Measurements from ENCODE around the gene TCTA. TPM values are rescaled to one million over a fixed set of nuclear protein-coding genes. Genes with fewer than 3 reads are reported as not detected.

Gene TCTA
- total and polyA plus RNA-seq, 2 of the 8 experiments (the other 6 are each of a cell fraction or from before 2014, with no cell fraction given): 6.2 to 11.0 TPM

DNA sequence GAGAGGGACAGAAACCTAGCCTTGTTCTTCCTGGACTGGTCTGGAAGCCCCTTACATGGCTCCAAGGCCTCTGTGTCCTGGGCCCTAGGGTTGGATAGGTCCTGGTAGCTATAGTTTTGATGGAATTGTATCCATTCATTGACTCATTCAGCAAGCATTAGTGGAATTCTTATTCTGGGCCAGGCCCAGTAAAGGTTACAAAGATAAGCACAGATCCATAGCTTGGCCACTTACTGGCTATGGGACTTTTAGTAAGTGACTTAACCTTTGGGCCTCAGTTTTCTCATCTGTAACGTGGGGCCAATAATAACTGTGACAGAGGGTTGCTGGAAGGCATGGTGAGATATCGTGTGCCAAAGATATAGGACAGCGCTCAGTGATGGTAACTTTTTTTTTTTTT, 44.2 kb downstream of the TCTA start:
- WGBS, 2 experiments (ENCODE audit: extremely low coverage in 1 of 2, insufficient coverage in 1 of 2, insufficient read length in 1 of 2, insufficient replicate concordance in 2 of 2, low coverage in 1 of 2, low lambda C conversion rate in 2 of 2, missing lambda C conversion rate in 1 of 2): 93% methylated on average over 3 of the region's 3 CpGs; no CpG with 5 or more reads in 1 of the 2 experiments
- FAIRE-seq (no peak), DNase-seq (ENCODE audit: low read depth in 1 of 2, low spot score in 2 of 2) (no peak)
- Histone ChIP-seq H2BK12ac (ENCODE audit: low read depth, low read length) (peak overlapping the region; percentile 6; the same call in 1 of the 2 replicates), H3K4me3 (ENCODE audit: extremely low read depth in 1 of 4, insufficient read depth in 2 of 4, low read depth in 3 of 4, low read length in 4 of 4) (no peak overlapping the region), H4K20me1 (replicated peaks in 1 of 2; ENCODE audit: control insufficient read depth in 1 of 2, insufficient read depth in 2 of 2, low read length in 2 of 2) (no peaks in the 10 kb centered on the region), H4K8ac (ENCODE audit: extremely low read depth, insufficient read depth, low read length) (no peak overlapping the region), H3K27ac (ENCODE audit: low read depth, low read length) (no peak overlapping the region), H2BK20ac (ENCODE audit: low read length) (peak overlapping the region; percentile 5; the same call in 1 of the 2 replicates), H3K14ac (ENCODE audit: insufficient read length) (no peak overlapping the region), H3K27me3 (replicated peaks in 1 of 4; ENCODE audit: control insufficient read depth in 3 of 4, extremely low read depth in 1 of 4, insufficient read depth in 3 of 4, low read length in 3 of 4) (no peaks in the 10 kb centered on the region), H3K9me3 (ENCODE audit: insufficient read depth in 2 of 2, low read depth in 1 of 2, low read length in 1 of 2) (no peaks in the 10 kb centered on the region), H3K9ac (replicated peaks in 1 of 4; ENCODE audit: extremely low read depth in 1 of 4, low read depth in 3 of 4, low read length in 3 of 4) (no peak overlapping the region), H2AK5ac (ENCODE audit: low read depth, low read length) (no peak overlapping the region), H3K23ac (ENCODE audit: insufficient read length) (no peak overlapping the region), H4K5ac (ENCODE audit: insufficient read length, low read depth, low read length) (no peak overlapping the region), H2BK120ac (replicated peaks; ENCODE audit: low read depth, low read length) (peak overlapping the region; percentile 3), H3K79me1 (ENCODE audit: low read depth, low read length) (no peaks in the 10 kb centered on the region), H2BK5ac (ENCODE audit: low read depth, low read length) (no peak overlapping the region), H2AFZ (ENCODE audit: low read length) (no peak overlapping the region), H3K23me2 (ENCODE audit: low read depth, low read length) (no peaks in the 10 kb centered on the region), H3K36me3 (ENCODE audit: control insufficient read depth in 2 of 4, insufficient read depth in 4 of 4, low read length in 3 of 4) (no peaks in the 10 kb centered on the region), H3K4me2 (ENCODE audit: insufficient read depth in 1 of 2, low read depth in 2 of 2, low read length in 2 of 2) (no peak overlapping the region), H3K18ac (ENCODE audit: extremely low read depth, low read length) (no peak overlapping the region), H3K4me1 (replicated peaks in 1 of 4; ENCODE audit: control insufficient read depth in 3 of 4, insufficient read depth in 4 of 4, low read length in 3 of 4) (peaks cover 19 to 29% (median 25%) of the 10 kb centered on the region in 4 experiments), H2BK15ac (ENCODE audit: low read length) (no peak overlapping the region), H3K4ac (replicated peaks; ENCODE audit: insufficient read length, low read depth, low read length) (no peak overlapping the region), H3K56ac (replicated peaks; ENCODE audit: insufficient read length, low read depth, low read length) (no peak overlapping the region), H3K79me2 (ENCODE audit: control insufficient read depth in 1 of 2, insufficient read depth in 2 of 2, low read length in 2 of 2) (no peaks in the 10 kb centered on the region), H4K91ac (replicated peaks; ENCODE audit: insufficient read length, low read length) (no peak overlapping the region)
- CTCF ChIA-PET (ENCODE audit: partially characterized antibody): interaction anchor here (0.6 to 3.0 kb wide), 6 partner anchors 16 to 127 kb away, joined by 3 to 25 read pairs (median 4); no protein-coding TSS in a partner anchor
- POLR2A ChIA-PET (ENCODE audit: partially characterized antibody): interaction anchor here (0.9 to 11.8 kb wide), 2 partner anchors 15 to 38 kb away, joined by 3 to 205 read pairs; partner anchors contain the start of gene DAG1
- TF ChIP-seq SIRT6 (IDR thresholded peaks at IDR 0.05; ENCODE audit: low read length) (no peak), KDM1A (IDR thresholded peaks at IDR 0.05; ENCODE audit: borderline replicate concordance, low read length) (no peak), JUN (IDR thresholded peaks at IDR 0.05; ENCODE audit: low read depth, low read length) (no peak), FOSL1 (IDR thresholded peaks at IDR 0.05; ENCODE audit: insufficient read depth, low read depth, low read length) (no peak), SIX5 (IDR thresholded peaks at IDR 0.05; ENCODE audit: low read depth, low read length) (no peak), HDAC2 (IDR thresholded peaks at IDR 0.05; ENCODE audit: borderline replicate concordance in 1 of 2, low read depth in 2 of 2, low read length in 2 of 2) (no peak)
- TF ChIP-seq, protein P1, sequence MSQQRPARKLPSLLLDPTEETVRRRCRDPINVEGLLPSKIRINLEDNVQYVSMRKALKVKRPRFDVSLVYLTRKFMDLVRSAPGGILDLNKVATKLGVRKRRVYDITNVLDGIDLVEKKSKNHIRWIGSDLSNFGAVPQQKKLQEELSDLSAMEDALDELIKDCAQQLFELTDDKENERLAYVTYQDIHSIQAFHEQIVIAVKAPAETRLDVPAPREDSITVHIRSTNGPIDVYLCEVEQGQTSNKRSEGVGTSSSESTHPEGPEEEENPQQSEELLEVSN (IDR thresholded peaks at IDR 0.05): no peak
